Tibial artery (tissue), 4 donors: Measurements from ENCODE around the gene GPR89B.
A peak's percentile ranks its signal among the peaks of the same experiment; 100 is the strongest.
"Not testable (repeated sequence)": the region's sequence is repeated elsewhere in the genome, so short reads cannot be mapped to it uniquely, and the experiment has no call there.

Source experiments
- DNase-seq, 2 donors: peaks; one replicate each; pipeline ENCODE4 v3.0.0-alpha.2; 2019
- H3K27ac ChIP-seq, 2 donors: fragments of 200-600 bp; sonication (generic) in 1 of 2; 1 replicate in 1 of 2; 2 replicates in 1 of 2; pipeline ENCODE4 v1.5.1; 2018 to 2019; ENCODE audit warnings: mild to moderate bottlenecking in 1 of 2
- H3K27me3 ChIP-seq, 2 donors: fragments of 200-600 bp; sonication (generic) in 1 of 2; one replicate each; pipeline versions ENCODE4 v1.5.1 to v1.6.0; 2016 to 2019
- H3K36me3 ChIP-seq, 3 donors: fragments of 200-600 bp; sonication (generic) in 2 of 3; one replicate each; pipeline ENCODE4 v1.5.1; 2016 to 2019; ENCODE audit warnings: mild to moderate bottlenecking in 2 of 3
- H3K4me1 ChIP-seq, 4 donors: fragments of 200-600 bp; sonication (generic) in 2 of 4; 1 replicate in 3 of 4; 2 replicates in 1 of 4; pipeline ENCODE4 v1.5.1; 2016 to 2019
- H3K4me3 ChIP-seq, 2 donors: fragments of 200-600 bp; sonication (generic) in 1 of 2; 1 replicate in 1 of 2; 2 replicates in 1 of 2; pipeline ENCODE4 v1.5.1; 2018 to 2019; ENCODE audit warnings: mild to moderate bottlenecking in 2 of 2
- H3K9me3 ChIP-seq, 3 donors: fragments of 200-600 bp; sonication (generic) in 1 of 3; one replicate each; pipeline ENCODE4 v1.5.1; 2016 to 2019
- CTCF ChIP-seq, 2 experiments: fragments of 200-600 bp in 1 of 2; fragments of 450-650 bp in 1 of 2; IDR thresholded peaks; one replicate each; pipeline ENCODE4 v1.5.1; 2017 to 2019; ENCODE audit warnings: antibody characterized with exemption in 2 of 2, mild to moderate bottlenecking in 1 of 2, moderate library complexity in 1 of 2
- intact Hi-C: fragments of 100-400 bp; cut with DNase I; formaldehyde crosslinking; loops from one replicate; pipeline ENCODE4 v1.15.0; 2023; ENCODE audit warnings: low total_unique reads

Gene GPR89B

GRCh38 chr1:147987893-147988292 is 59.7 kb downstream of the GPR89B start:
- DNase-seq, intact Hi-C loops, H3K27me3 ChIP-seq, H3K4me3 ChIP-seq, H3K9me3 ChIP-seq, H3K4me1 ChIP-seq, H3K27ac ChIP-seq, H3K36me3 ChIP-seq: not testable (repeated sequence)

- intact Hi-C loops, DNase-seq, H3K27ac ChIP-seq, H3K9me3 ChIP-seq, H3K36me3 ChIP-seq, H3K27me3 ChIP-seq, H3K4me3 ChIP-seq, H3K4me1 ChIP-seq: not testable (repeated sequence)
These were observed 64.7 kb downstream of the GPR89B start for GRCh38 chr1:147992916-147993315.

- H3K4me3 ChIP-seq, H3K9me3 ChIP-seq, intact Hi-C loops, H3K36me3 ChIP-seq, H3K27ac ChIP-seq, DNase-seq, H3K27me3 ChIP-seq, H3K4me1 ChIP-seq: not testable (repeated sequence)
These were observed 65.2 kb downstream of the GPR89B start for GRCh38 chr1:147993400-147993799.

- H3K27ac ChIP-seq, DNase-seq, H3K4me3 ChIP-seq, H3K27me3 ChIP-seq, H3K36me3 ChIP-seq, H3K4me1 ChIP-seq, intact Hi-C loops, H3K9me3 ChIP-seq: not testable (repeated sequence)
These were observed 65.8 kb downstream of the GPR89B start for GRCh38 chr1:147993825-147994615.

GRCh38 chr1:147996088-147996487 is 67.9 kb downstream of the GPR89B start:
- H3K27ac ChIP-seq, DNase-seq, H3K36me3 ChIP-seq, H3K4me1 ChIP-seq, H3K9me3 ChIP-seq, intact Hi-C loops, H3K27me3 ChIP-seq, H3K4me3 ChIP-seq: not testable (repeated sequence)

- H3K27me3 ChIP-seq, H3K9me3 ChIP-seq, intact Hi-C loops, DNase-seq, H3K27ac ChIP-seq, H3K4me1 ChIP-seq, H3K36me3 ChIP-seq, H3K4me3 ChIP-seq: not testable (repeated sequence)
These were observed 79.5 kb downstream of the GPR89B start for GRCh38 chr1:148007724-148008123.

- no peak for DNase-seq
- Histone ChIP-seq H3K4me1 (peaks cover 0 to 12% (median 4%) of the 10 kb centered on the region in 4 donors), H3K27me3 (peaks cover 0 to 13% of the 10 kb centered on the region in 2 donors), H3K9me3 (no peaks in the 10 kb centered on the region), H3K4me3 (no peak overlapping the region), H3K27ac (no peak overlapping the region), H3K36me3 (no peaks in the 10 kb centered on the region)
- no peak for TF ChIP-seq CTCF (IDR thresholded peaks at IDR 0.05)
- intact Hi-C loops, result no loop called here
These were observed 82.3 kb downstream of the GPR89B start for GRCh38 chr1:148010527-148010926.

- H3K27ac ChIP-seq, DNase-seq, H3K9me3 ChIP-seq, intact Hi-C loops, H3K36me3 ChIP-seq: not testable (repeated sequence)
- peaks cover 0 to 13% of the 10 kb centered on the region in 2 donors for H3K27me3 ChIP-seq
- peak overlapping the region in 1 of 2 donors; percentile 47 for H3K4me3 ChIP-seq
- H3K4me1 ChIP-seq, result peaks cover 0 to 12% (median 4%) of the 10 kb centered on the region in 4 donors
These were observed 85.2 kb downstream of the GPR89B start for GRCh38 chr1:148013177-148014144.

GRCh38 chr1:148014289-148015200 is 86.3 kb downstream of the GPR89B start:
- Histone ChIP-seq H3K27me3 (peaks cover 0 to 13% of the 10 kb centered on the region in 2 donors), H3K4me3 (peak overlapping the region; percentile 34 to 47), H3K4me1 (peaks cover 0 to 12% (median 4%) of the 10 kb centered on the region in 4 donors)
- intact Hi-C loops, H3K27ac ChIP-seq, H3K9me3 ChIP-seq, H3K36me3 ChIP-seq: not testable (repeated sequence)
- DNase-seq, result peak in 1 of 2 donors; percentile 59

GRCh38 chr1:148024918-148025317 is 96.7 kb downstream of the GPR89B start:
- H3K4me1 ChIP-seq, H3K27me3 ChIP-seq, intact Hi-C loops, DNase-seq, H3K9me3 ChIP-seq, H3K27ac ChIP-seq, H3K36me3 ChIP-seq, H3K4me3 ChIP-seq: not testable (repeated sequence)

- H3K4me3 ChIP-seq, intact Hi-C loops, H3K9me3 ChIP-seq, DNase-seq, H3K27me3 ChIP-seq, H3K36me3 ChIP-seq, H3K4me1 ChIP-seq, H3K27ac ChIP-seq: not testable (repeated sequence)
These were observed 98.8 kb downstream of the GPR89B start for GRCh38 chr1:148027004-148027403.

GRCh38 chr1:148032247-148032646 is 104.0 kb downstream of the GPR89B start:
- H3K9me3 ChIP-seq, DNase-seq, H3K27me3 ChIP-seq, H3K4me3 ChIP-seq, H3K27ac ChIP-seq, H3K36me3 ChIP-seq, intact Hi-C loops, H3K4me1 ChIP-seq: not testable (repeated sequence)
